SK-MEL-5 (cell line): Measurements from ENCODE around the gene DZIP1. TPM values are rescaled to one million over a fixed set of nuclear protein-coding genes. Genes with fewer than 3 reads are reported as not detected.

Experiments
- DNase-seq: peaks from one replicate; pipeline ENCODE4 v3.0.0-alpha.2; 2016; ENCODE audit warnings: low read depth, low spot score
- in situ Hi-C: cut with HindIII; loops from 2 replicates; pipeline ENCODE4 v1.10.0; 2016; ENCODE audit warnings: low sequenced_read_pairs, high pct_unique_total_duplicates, low pct_unique_long_range_greater_than_20kb
- total RNA-seq: library from RNA; depleted of rRNA; stranded (reverse); fragments of >200 nt; shearing (Covaris generic); gene quantifications from 2 replicates; pipeline ENCODE4 v1.2.3, GENCODE V29; 2014

DZIP1 gene
- total RNA-seq, 1 experiment from 2014 or later: 16.1 TPM

DNA sequence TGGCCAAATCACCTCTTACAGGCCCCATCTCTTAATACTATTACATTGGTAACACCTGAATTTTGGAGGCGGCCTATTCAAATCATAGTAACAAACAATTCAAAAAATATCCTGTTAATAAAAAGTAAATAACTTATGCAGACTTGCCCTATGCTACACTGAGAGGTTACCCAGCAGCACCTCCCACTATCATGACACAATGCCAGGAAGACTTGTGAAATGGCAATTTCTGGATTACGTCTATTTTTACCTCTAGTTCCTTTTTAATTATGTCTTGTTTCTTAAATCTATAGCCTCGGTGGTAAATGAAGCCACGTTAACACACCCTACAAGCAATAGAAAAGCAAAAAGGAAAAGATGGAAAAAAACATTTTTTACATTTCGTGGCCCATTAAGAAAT lies 6.2 kb upstream of the DZIP1 start:
- DNase-seq: no peak
- in situ Hi-C loops: no loop called here

DNA sequence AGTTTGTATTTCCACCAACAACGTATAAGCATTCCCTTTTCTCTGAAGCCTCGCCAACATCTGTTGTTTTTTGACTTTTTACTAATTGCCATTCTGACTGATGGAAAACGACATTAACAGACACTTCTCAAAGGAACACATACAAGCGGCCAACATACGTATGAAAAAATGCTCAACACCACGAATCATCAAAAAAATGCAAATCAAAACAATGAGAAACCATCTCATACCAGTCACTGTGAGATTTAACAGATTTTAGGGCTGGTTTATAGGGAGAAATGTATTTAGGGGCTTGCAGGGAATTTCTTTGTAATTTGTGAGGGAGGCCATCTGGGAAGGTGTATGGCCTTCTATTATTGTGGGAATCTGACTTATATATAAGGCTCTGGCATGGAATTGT lies 2.8 kb upstream of the DZIP1 start:
- no peak for DNase-seq
- in situ Hi-C loops: no loop called here

DNA sequence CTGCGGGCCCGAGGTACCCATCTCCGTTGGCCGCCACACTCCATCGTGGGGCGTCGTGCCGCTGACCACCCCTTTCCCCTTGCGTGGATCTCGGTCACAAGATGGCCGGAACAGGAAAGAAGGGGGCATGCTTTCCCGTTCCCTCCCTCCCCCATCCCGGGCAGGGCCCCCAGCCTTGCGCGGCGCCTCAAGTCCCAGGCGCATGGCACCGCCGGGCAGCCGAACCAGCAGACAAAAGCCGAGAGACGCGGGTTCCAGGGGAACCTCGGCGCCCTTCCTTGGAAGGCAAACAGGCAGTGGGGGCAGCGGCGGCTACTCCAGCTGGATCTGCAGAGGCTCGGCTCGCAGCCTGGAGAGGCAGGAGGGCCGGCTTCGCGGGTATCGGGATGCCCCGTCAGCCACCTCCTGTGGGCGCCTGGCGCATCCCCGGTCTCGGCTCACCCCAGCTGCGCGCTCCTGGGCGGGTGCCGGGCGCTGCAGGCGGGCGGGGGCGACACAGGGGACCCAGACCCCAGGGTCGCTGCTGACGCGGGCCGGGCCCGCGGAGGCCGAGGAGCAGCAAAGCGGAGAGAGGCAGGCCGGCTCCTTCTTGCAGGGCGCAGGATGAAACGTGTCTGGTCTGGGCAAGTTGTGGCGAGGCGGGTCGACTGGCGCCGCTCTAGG lies 439 bp downstream of the DZIP1 start:
- DNase-seq: peak; percentile 35
- in situ Hi-C loops: no loop called here

DNA sequence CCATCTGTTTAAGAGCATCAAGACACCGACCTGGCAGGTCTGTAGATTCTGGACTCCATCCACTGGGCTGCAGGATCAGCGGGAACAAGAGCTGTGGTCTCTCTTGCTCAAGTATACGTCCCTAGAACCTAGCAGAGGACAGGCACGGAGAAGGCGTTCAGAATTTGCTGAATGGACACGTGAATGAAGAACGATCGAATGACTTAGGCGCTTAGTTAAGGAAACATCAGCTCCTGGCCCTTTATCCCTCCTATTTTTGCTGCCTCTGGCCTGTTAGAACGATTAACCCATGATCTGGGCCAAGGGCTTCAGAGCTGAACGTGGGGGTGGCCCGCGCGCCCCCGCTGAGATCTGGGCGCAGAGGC lies 953 bp downstream of the DZIP1 start:
- in situ Hi-C loops: no loop called here
- DNase-seq: peak; percentile 31

DNA sequence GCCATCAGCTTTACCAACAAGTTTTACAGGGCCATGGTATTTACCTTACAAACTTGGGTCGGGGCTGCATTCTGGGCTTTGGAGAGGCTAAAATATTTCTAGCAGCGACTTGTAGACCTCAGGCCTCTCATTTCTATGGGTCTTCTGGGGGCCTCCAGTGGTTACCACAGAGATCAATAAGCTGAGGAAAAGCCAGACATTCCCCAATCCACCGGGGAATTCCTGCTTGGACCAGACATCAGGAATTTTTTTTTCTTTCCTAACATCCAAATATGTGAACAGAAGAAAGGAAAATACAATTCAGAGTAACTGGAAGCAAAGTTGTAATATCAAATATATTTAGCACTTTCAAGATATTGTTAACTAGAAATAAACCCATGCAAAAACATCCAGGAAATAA lies 1.5 kb downstream of the DZIP1 start:
- DNase-seq: no peak
- in situ Hi-C loops: no loop called here

DNA sequence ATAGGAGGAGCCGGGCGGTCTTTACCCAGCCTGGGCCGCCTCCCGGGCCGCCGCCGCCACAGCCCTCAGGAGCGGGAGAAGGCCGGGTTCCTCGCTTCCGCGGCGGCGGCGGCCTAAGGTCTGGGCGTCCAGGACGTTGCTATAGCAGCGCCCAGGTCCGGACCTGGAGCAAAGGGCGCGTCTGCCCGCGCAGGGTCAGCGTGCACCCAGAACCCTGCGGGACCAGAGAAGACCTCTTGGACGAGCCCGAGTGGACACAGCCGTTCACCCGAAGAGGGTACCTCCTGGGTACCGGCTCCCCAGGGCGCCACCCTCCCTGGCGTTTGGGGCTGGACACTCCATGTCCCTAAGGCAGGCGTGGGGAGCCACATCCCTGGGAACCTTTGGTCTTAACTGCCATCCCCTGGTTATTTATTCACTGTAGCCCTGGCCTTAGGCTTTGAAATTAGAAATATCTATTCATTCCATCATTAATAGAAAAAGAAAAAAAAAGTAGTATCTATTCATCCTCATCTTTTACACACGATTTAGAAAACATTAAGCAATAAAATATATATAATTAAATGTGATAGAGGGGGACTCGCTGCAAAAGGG lies 2.4 kb downstream of the DZIP1 start:
- in situ Hi-C loops: no loop called here
- DNase-seq: no peak

DNA sequence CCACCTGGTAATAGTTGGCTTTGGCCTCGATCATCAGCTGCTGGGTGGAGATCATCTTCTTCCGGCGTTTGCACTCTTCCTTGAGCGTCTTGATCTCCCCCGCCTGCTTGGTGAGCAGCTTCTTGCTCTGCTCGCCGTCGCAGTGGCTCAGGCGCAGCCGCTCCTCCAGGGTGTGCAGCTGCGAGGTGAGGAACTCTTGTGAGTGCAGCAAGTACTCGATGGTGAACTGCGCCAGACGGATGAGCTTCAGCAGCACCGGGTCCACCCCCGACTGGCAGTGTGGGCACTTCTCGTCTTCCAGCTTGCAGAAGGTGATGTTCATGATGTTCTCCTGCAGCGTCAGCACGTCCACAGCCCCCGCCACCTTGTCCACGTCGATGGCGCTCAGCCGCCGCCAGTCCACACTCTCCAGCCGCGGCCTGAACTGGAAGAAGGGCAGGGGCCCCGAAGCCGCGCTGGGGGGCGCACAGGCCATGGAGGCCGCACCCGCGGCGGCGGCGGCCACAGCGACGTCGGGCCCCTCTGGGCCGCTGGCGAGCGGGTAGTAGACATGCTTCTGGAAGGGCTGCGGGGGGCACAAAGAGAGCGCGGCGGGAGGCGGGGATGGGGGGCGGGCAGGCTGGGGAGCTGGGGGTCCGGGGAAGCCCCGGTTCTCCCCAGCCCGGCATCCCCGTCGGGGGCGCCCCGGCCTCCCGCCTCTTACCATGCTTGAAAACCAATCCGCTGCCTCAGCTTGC lies 3.0 kb downstream of the DZIP1 start:
- in situ Hi-C loops: no loop called here
- DNase-seq: no peak

DNA sequence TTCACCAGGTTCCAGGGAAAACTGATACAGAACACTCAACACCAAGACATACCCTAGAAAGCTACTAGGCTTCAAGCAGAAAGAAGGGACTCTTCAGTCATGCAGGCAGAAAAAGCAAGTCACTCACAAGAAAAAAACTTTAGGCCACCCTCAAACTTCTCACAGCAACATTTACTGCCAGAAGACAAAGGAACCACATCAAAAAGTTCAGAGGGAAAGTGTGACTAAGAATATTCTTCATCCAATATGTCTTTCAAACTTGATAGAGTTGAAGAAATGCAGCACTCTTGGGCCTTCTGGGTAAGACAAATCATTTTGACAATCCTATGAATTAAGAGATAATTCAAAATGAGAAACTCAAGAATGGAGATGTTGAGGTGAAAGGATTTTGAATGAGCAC lies 7.7 kb downstream of the DZIP1 start:
- in situ Hi-C loops: no loop called here
- DNase-seq: no peak

DNA sequence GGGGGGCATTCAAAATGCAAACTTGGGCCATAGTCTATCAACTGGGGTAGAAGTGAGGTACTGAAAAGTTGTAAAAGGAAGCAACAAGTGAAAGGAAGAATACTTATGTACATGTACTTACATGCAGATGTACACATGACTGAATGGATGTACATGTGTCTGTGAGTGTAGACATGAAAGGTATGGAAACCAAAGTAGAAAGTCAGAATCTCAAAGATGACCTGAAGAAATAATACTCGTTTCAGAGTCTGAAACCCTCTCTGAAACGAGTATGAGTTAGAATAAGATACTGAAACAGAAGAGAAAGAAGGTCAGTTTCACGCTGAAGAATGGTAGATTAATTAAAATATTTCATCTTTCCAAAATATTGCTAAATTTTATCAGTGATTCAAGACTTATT lies 13.9 kb downstream of the DZIP1 start:
- in situ Hi-C loops: no loop called here
- DNase-seq: no peak

DNA sequence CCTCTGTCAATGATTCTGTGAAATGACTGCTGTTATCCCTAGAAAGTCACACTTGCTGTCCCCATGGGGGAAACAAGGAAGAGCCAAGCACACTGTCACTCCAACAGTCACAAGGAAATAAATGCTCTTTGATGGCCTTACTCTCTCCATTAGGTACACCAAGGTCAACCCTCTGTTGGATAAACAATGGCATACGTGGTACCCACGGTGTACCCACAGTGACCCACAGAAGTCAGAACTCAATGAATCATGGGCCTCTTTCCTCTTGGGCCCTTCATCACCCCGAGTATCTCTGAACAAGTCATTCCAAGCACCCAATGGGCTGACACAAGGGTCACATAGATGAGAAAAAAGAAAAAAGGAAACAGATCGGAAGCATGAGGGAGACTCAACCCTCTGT lies 15.4 kb downstream of the DZIP1 start:
- in situ Hi-C loops: no loop called here
- DNase-seq: no peak

DNA sequence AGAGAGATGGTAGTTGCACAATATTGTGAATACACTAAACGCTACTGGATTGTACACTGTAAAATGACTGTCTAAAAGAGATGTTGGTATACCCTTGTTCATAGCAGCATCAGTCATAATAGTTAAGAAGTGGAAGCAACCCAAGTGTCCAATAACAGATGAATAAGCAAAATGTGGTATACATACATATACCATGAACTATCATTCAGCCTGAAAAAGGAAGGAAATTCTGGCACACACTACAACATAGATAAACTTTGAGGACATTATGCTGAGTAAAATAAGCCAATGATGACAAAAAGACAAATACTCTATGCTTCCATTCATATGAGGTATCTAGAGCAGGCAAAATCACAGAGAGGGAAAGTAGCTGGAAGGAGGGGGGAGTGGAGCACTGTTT lies 16.0 kb downstream of the DZIP1 start:
- in situ Hi-C loops: no loop called here
- no peak for DNase-seq

DNA sequence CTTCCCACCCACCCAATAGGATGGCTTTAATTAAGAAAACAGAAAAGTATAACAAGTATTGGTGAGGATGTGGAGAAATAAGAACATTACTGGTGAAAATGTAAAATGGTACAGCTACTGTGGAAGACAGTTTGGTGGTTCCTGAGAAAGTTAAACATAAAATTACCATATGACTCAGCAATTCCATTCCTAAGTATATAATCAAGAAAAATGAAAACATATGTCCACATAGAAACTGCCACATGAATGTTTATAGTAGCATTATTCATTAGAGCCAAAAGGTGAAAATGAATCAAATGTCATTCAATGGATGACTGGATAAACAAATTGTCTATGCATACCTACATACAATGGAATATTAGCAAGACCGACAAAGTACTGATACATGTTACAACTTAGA lies 16.9 kb downstream of the DZIP1 start:
- no peak for DNase-seq
- in situ Hi-C loops: no loop called here

DNA sequence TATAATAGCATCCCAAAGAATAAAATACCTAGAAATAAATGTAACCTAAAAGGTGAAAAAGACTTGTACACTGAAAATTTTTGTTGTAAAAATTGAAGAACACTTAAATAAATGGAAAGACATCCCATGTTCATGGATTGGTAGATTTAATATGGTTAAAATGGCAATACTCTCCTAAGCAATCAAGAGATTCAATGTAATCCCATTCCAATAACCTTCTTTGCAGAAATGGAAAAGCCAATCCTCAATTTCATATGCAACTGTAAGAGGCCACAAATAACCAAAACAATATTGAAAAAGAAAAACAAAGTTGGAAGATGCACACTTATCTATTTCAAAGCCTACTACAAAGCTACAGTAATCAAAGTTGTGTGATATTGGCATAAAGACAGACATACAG lies 17.7 kb downstream of the DZIP1 start:
- in situ Hi-C loops: no loop called here
- DNase-seq: no peak

DNA sequence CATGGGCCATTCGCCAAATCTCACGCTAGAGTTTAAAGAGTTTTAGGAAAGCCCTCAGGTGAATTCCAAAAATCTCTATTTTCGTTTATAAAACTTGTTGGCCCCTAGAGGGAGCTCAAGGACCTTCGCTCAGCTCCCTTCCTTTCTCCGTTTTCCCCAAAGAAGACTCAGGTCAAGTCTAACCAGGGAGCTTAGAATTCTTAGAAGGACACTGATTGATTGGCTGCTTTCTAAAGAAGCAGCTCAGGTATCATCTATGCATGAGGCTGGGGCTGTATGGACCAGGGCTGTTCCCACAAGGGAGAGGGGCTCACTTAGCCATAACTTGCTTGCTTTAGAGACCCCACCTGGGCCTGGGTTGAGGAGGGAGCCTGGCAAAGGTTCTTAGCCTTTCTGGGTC lies 20.5 kb downstream of the DZIP1 start:
- peak; percentile 69 for DNase-seq
- in situ Hi-C loops: no loop called here

DNA sequence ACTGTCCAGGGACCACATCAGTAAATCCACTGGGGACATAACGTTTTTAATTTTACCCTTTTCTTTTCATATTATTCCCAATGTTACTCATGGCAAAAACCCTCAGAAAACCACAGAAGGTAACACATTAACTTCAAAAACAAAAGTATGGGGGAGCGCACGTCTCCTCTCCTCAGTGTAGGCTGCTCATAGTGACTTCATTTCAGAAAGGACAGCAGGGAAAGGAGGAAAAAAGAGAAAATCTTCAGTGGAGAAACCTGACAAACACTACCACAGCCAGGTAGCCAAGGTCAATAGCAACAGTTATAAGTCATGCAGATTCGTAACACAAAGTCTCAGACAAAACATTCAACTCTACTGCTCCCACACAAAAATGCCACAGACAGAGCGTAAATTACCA lies 21.4 kb downstream of the DZIP1 start:
- DNase-seq: no peak
- in situ Hi-C loops: no loop called here

DNA sequence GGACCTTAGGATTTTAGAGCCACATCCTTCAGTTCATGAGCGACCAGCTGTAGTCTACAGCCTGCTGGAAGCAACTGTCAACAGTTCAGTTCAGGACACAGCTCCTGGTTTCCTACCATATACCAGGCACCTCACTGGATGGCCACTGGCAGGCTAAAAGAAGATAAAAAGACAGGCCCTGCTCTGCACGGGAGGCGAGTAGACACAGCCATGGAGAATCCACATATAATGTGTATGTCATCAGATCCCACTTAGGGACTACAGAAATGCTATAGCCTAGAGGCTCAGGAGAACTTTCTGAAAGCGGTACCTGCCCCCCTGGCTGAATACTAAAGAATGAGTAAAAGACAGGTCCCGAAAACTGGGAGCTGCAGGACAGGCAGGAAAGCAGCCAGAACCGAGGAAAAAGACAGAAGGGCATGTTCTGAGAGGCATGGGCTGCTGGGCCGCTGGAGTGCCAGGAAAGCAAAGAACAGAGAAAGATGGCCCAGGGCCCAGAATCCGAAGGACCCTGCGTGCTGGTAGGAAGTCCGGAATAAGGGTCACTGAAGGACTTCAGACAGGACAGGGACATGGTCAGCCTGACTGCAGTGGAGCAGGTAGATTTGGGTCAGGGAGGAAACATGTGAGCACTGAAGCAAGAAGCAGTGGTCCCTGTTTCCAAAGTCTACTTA lies 23.5 kb downstream of the DZIP1 start:
- in situ Hi-C loops: no loop called here

DNA sequence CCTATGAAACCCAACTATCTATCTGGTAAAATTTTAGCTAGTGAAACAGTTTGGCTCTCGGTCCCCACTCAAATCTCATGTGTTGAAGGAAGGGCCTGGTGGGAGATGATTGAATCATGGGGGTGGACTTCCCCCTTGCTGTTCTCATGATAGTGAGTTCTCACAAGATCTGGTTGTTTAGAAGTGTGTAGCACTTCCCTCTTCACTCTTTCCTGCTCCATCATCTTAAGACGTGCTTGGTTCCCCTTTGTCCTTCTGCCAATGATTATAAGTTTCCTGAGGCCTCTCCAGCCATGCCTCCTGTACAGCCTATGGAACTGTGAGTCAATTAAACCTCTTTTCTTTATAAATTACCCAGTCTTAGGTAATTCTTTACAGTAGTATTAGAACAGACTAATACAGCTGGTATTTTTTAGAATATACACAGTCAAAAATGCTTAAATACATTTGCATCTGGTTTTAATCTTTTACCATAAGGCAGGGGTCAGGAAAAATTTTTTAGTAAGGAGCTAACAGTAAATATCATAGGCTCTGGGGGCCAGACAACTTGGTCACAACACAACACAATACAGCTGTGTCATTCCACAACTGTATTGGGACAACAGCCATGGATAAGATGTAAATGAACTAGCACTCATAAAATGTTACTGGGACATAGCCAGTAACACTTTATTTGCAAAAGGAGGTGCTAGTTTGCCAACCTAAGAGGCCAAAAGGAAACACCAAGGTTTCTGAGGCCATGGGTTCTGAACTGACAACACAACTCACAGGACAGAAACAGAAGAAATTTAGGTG lies 24.3 kb downstream of the DZIP1 start:
- DNase-seq: no peak
- in situ Hi-C loops: no loop called here

More for the DNA sequence above, 23.5 kb downstream of the DZIP1 start:
- no peak for DNase-seq

DNA sequence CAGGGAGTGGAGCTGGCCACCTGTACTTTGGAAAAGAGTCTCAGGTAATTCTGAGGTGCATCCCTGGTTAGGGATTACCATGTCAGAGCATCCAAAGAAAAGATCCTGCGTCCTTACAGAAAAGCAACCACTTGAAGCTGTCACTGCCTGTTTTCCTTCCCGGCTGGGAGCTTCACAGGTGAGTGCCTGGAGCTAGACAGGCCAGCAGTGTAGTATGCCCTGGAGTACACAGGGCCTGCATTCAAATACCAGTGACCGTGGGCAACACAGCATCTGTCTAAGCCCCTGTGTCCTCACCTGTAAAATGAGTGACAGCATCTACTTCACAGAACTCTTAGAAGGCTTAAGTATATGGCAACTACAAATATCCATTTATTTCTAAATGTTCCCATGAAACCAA lies 29.0 kb downstream of the DZIP1 start:
- no peak for DNase-seq
- in situ Hi-C loops: no loop called here
